GM18508 (cell line): ENCODE data around the gene PIGU.

Source experiments
- ATAC-seq: cut with Tn5 transposase; IDR thresholded peaks from one replicate; pipeline ENCODE4 v1.9.1; 2021; ENCODE audit warnings: moderate number of reproducible peaks; ENCODE audit not compliant: insufficient read depth, unreplicated experiment

The PIGU gene

GRCh38 chr20:34581341-34582184 lies 95.3 kb downstream of the PIGU start:
- no peak for ATAC-seq

GRCh38 chr20:34579979-34580940 lies 96.6 kb downstream of the PIGU start:
- no peak for ATAC-seq

- ATAC-seq = no peak
Measured at GRCh38 chr20:34579191-34579978, 97.5 kb downstream of the PIGU start.

DNA sequence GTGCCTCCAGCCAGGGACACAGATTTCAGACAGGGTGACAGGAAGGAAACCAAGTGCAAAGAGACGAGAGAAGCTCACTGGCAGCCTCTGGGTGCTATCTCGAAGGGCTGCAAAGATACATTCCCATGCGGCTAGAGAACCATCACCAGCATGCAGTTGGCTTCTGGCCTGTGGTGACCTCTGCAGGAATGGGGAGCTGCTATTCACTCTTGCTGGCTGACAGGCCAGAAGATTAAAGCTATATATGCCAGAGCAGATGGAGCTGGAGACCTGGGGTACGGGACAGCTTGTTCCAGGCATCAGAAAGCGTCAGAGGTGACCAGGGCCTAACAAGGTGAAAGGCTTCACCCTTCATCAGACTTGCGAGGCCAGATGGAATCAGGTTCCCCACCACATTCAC lies 98.4 kb downstream of the PIGU start:
- no peak for ATAC-seq

GRCh38 chr20:34578025-34578424 lies 98.9 kb downstream of the PIGU start:
- ATAC-seq = no peak

DNA sequence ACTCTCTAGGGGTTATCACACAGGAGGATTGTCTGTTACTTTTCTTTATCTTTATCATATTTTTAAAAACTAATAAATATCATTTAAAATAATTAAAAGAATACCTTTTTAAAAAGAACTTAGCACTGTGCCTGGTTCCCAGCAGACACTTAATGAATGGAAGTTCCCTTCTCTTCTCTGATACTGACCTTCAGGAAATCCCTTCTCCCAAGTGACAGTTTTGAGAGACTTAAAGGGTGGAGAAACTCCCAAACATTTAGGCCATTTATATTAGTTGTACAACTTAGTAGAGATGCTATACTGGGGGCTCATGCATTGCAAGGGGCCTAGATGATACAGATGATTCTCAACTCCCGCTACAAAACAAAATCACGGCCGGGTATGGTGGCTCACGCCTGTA lies 99.8 kb downstream of the PIGU start:
- ATAC-seq = no peak

- ATAC-seq = no peak
Measured at GRCh38 chr20:34575756-34576155, 101.1 kb downstream of the PIGU start.

DNA sequence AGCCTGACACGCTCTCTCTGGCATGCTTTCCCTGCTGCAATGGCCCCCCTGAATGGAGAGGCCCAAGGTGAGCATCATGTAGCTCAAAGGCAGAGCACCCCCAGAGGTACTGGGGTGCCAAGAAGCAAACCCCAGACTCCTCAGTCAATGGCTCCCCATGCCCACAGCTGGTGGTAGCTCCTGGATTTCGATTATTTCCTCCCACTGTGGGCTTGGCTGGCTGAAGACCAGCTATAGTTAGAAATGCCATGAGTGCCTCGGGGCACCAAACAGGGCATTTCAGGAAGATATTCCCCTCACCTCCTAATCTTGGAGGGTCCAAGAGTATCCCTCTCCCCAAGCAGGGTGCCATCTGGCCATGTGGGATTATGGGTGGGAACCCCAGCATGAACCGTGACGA lies 101.6 kb downstream of the PIGU start:
- no peak for ATAC-seq

- no peak for ATAC-seq
Measured at GRCh38 chr20:34574861-34575260, 102.0 kb downstream of the PIGU start.

DNA sequence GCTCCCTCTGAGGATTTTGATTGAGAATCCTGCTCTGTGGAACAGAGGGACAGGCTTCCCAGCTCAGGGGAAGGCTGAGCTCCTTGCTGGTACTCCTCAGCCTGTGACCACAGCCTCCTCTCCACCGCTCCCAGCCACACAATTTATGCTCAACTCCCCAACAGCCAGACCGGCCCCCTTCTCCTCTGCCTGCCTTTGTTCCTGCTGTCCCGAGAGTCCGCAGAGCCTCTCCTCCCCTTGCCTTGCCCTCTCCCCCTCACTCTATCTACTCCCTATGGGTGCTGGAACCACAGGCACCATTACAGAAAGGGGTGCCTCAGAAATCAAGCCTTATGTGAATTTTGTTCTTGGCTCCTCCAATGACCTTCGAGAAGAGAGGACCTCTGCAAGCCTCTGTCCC lies 102.5 kb downstream of the PIGU start:
- no peak for ATAC-seq

DNA sequence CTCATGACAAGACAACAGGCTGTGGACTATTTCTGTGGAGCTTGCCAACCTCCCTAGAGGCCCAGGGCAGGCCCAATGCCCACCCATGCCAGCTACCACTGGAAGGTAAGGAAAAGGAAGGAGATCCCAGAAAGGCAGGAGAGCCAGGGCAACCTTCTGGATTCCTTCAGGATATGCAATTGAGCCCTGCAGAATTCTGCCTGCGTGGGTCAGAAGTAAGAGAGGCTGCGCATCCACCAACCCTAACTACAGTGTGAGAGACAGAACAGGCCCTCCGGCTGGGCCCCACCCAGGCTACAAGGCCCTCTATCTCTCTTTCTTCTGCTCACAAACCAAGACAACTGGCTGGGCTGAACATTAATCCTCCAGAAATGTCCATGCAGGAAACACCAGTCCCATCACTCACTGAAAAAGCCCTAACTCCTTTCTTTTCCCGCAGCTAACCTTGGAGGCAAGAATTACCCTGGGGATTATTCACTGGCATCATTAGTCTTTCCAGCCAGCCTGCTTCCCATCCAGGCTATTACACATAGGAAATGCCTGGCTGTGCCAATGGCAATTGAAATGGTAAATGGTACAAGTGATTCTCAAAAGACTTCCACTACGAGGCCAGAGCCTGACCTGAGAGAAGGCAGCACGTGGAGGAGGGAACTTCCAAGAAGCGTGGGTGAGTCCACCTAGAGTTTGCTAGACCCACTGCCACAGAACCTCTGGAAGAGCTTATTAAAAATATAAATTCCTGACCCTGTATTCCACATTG lies 103.2 kb downstream of the PIGU start:
- no peak for ATAC-seq

DNA sequence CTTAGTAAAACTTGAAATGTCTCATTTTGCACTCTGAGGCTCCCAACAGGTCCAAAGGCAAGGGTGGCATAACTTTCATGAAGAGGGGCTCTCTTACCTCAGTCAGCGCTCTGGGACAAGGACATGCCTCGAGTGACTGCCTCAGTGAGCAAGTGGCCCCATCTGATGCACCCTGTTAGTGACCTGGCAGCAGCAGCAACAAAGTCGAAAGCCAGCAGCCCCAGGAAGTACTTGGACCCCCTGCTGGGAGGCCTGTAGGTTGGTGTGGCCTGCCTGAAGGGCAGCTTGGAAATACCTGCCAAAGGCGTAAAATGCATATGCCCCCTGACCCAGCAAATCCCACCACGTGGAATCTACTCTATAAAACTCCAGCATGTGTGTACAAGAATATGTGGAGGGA lies 105.1 kb downstream of the PIGU start:
- no peak for ATAC-seq

GRCh38 chr20:34570859-34571306 lies 106.0 kb downstream of the PIGU start:
- no peak for ATAC-seq

- no peak for ATAC-seq
Measured at GRCh38 chr20:34569598-34569997, 107.3 kb downstream of the PIGU start.

DNA sequence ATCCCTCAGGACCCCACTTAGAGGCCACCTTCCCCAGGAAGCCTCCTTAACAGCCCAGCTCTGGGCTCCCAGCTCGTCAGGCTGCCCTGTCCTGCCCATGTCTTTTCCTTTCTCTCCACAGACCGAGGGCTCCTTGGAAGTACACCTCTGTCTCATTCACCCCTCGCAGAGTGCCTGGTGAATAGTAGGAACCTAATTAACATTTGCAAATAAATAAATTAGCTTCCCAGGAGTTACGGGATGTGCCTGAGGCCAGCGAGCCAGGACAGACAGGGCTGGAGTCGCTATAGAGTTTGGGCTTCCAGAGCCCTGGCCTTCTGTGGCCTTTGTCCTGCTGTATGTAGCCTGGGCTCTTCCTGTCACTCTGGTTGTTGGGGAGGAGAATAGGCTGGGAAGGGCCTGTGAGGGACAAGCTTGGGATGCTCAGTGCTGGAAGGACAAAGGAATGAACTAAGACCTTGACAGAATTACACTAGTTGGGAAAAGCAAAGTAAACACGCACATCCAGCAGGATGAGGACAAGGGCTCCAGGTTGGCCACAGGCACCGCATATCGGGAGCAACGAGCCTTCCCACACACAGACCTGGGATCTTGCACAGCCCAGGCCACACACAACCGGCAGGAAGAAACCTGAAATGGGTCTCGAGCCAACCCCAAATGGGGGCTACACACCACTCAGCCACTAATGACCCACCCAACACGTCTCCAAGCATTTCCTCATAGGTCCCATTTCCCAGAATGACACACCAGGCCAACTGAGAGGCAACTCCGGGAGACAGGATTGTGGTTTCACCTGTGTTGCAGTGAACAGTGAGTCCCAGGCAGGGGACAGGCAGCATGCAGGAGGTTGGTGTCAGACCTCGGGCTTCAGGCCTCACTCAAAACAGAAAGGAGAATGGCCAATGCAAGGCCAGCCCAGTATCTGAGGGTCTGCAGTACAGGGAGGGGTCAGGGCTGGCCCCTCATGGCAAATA lies 108.7 kb downstream of the PIGU start:
- ATAC-seq = no peak

GRCh38 chr20:34566978-34567891 lies 109.7 kb downstream of the PIGU start:
- no peak for ATAC-seq

- ATAC-seq = no peak
Measured at GRCh38 chr20:34564833-34565232, 112.1 kb downstream of the PIGU start.

GRCh38 chr20:34562641-34563040 lies 114.3 kb downstream of the PIGU start:
- ATAC-seq = no peak
